ENCODE data around the gene ZNF232.
"Not testable (repeated sequence)": the region's sequence is repeated elsewhere in the genome, so short reads cannot be mapped to it uniquely, and the experiment has no call there.

Gene ZNF232

DNA sequence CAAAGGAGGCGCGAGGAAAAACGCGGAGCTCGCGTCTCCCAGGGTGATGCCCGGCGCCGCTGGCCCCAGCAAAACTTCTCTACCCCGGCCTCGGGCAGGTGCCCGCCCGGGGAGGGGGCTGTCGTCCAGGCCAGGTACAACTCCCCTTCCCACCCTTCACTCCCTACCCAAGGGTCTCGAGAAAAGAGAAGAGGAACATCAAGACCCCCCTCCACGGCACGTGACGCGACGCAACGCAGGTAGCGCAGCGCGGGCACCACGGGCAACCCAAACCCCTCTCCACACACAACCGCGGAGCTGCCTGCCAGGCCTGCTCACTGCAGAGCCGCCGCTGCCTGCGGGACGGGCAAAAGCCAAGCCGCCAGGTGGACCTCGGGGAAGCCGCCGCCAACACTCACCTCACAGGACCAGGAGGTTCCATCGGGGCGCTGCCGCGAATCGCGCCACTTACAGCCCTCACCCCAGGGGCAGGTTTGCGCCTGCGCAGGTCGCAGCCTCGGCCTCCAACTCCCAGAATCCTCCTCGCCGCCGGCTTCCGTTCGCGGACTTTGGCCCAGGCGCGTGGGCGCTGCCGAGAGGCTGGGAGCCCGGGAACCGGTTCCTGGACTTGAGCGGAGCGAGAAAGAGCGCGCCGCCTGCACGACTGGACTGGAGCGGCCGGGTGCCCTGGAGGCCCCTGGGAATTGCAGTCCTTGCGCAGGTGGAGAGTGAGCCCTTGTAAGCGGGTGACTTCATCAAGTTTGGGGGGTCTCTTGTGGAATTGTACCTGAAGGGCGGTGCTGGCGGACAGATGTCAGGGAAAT, at the start of gene ZNF232:
Gene ZNF232, minus strand, starts transcription at position 477 of the 803 bp plus-strand sequence. Its CDS starts 56 bp downstream, at position 421.
- peak; percentile 88 to 89 for DNase-seq

DNA sequence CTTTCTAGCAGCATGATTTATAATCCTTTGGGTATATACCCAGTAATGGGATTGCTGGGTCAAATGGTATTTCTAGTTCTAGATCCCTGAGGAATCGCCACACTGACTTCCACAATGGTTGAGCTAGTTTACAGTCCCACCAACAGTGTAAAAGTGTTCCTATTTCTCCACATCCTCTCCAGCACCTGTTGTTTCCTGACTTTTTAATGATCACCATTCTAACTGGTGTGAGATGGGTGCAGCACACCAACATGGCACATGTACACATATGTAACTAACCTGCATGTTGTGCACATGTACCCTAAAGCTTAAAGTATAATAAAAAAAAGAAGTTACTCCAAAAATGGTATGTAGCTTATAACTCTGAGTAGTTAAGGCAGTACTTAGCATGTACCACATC, 49.0 kb upstream of the ZNF232 start:
- not testable (repeated sequence) for DNase-seq

DNA sequence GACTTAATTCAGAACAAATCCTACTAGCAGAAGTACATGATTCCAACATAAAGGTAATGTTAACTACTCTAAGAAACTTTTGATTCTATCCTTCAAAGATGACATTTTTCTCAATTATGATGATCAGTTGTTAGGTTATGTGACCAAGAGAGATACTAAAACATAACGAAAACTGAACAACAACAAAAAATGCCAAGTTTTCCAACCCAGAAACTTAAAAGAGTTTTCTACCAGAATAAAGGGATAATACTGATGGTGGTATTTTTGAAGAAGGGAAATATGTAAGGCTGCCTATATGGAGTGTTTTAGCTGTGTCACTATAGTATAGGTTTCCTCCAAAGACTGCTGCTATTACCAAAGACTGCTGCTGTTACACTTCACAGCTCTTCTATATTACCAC, 34.4 kb upstream of the ZNF232 start:
- not testable (repeated sequence) for DNase-seq

DNA sequence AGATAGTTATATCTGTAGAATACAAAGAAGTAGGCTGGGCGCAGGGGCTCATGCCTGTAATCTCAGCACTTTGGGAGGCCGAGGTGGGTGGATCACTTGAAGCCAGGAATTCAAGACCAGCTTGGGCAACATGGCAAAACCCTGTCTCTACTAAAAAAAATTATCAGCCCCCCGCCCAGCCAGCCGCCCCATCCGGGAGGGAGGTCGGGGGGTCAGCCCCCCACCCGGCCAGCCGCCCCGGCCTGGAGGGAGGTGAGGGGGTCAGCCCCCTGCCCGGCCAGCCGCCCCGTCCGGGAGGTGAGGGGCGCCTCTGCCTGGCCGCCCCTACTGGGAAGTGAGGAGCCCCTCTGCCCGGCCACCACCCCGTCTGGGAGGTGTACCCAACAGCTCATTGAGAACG, 31.2 kb upstream of the ZNF232 start:
- not testable (repeated sequence) for DNase-seq

DNA sequence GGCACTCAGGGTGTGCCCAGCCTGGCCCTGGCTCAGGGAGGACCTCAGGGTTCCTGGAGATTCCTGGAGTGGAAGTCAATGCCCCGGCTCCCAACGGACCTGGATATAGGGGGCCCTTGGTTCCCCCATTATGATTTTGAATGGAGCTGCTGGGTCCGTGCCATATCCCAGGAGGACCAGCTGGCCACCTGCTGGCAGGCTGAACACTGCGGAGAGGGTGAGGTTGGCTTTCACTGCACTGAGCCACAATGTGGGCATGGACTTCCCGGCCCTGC, 27.7 kb upstream of the ZNF232 start:
- no peak for DNase-seq

DNA sequence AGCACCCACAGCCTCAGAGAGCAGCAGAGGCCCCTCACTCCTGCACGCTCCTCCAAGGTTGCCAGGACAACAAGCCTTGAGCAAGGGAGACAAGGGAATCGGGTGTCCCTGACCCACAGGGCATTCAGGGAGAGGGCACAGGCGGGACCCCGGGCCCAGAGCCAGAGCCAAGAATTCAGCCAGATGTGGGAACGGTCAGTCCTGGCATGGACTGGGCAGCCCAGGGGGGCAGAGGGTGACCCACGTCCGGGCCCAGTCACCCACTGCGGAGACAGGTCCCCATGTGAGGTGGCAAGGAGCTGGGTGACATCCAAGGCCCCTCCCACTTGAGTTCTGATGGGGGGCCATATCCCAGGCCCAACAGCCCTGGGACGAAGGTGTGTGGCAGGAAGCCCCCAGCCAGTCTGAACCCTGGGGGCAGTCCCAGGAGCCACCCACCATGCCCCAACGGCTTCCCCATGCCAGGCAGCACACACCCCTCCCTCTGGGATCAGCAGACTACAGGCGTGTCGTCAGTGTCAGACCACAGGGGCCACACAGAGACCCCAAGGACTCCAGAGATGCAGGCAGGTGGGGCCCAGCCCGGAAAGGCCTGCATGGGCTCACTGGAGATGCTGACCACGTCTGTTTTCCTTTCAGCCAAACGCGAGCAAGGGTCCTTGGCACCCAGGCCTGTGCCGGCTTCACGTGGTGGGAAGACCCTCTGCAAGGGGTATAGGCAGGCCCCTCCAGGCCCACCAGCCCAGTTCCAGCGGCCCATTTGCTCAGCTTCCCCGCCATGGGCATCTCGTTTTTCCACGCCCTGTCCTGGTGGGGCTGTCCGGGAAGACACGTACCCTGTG, 27.2 kb upstream of the ZNF232 start:
- DNase-seq: no peak

DNA sequence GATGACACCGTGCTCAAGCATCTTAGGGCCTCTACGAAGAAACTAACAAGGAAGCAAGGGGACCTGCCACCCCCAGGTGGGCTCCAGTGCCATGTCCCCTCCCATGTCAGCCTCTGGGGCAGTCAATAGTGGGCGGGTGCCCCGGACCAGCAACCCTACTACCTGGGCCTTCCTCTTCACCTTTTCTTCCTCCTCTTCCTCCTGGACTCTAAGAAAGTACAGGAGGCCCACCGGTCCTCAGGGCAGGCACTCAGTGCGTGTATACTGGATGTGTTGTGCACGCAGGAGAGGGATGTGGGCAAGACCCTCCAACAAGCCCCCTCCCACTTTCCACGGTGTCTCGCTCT, 26.5 kb upstream of the ZNF232 start:
- DNase-seq: not testable (repeated sequence)

DNA sequence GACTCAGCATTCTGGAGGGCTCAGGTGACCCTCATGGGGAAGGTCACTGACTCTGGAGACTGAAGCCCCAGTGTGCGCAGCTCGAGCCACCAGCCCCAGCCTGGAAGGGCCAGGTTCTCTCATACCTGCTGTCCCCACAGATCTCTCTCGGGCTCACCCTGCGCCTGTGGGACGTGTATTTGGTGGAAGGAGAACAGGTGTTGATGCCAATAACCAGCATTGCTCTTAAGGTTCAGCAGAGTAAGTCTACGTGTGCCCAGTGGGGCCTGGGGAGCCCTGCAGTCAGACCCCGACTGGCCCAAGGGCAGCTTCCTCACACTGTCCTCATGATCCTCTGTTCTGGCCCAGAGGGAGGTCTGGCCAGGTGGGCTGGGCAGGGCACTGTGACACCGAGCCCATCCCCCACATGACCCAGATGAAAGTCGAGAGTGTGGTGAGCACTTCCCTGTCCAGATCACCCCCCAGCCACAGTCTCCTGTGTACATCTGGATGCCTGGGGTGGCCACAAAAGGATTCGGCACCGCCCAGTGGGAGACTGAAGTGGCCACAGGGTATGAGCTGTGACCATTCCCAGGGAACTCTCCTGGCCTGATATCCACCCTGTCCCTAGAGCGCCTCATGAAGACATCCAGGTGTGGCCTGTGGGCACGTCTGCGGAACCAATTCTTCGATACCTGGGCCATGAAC, 26.0 kb upstream of the ZNF232 start:
- DNase-seq: not testable (repeated sequence)

DNA sequence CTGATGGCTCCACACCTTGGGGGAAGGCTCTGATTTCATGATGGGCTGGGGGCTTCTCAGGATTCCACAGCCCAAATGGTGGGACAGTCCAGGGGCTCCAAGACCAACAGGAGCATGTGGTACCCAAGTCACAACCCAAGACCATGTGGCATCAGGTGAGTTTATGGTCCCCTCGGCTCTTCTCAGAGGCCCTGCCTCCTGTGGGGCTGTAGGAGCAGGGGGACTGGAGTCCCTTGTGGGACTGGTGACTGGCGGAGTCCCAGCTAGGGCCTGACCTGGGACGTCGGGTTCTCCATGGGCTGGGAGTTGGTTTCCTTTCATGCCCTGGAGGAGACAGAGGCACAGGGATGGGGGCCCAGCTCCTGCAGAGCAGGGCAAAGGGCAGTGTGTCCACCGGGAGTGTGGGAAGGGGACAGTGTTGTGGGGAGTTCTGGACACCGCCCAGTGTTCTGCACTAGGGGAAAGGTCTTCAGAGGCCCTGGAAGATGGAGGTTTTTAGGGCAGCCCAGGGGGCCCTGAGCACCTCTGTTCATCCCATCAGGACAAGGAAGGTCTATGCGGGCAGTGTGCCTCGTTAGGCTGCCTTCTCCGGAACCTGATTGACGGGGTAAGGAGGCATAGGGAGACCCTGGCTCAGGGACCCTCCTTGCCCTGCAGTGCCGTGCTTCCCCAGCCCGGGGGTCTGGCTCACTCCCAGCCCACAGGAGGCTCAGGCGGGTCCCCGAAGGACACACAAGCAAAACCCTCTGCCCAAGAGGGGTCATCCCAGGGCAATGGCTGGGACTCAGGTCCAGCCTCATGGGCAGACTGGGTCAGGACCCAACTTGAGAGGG, 25.1 kb upstream of the ZNF232 start:
- DNase-seq: not testable (repeated sequence)

DNA sequence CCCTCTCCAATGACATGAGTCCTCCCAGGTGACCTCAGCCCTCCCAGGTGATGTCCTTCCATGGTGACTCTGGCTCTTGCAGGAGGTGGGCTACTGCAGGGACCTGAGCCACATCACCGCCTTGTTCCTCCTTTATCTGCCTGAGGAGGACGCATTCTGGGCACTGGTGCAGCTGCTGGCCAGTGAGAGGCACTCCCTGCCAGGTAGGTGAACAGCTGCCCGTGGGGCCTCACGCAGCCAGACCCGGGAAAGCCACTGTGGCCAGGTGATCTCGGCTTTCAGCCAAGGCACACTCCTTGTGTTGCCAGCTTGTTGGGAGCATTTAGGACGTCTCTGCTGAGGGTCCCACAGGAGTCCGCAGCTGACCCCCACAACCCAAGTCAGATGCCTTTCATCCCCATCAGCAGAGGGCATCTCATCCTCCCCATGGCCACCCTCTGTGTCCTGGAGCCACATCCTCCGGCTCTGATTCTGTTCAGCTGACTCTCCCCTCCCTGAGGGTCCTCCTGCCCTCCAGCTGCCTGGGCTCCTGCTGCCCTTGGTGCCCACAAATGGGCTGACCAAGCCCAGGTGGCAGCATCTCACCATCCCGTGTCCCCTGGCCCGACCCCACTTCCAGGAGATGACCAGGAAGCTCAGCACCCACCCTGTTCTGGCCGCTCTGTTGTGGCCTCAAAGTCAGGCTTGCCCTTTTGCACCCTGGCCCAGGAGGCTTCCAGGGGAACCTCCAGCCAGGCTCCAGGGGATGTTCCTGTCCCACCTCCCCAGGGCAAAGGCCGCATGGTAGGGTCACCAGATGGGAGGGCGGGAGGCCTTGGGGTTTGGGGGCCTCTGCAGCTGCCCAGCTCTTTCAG, 24.3 kb upstream of the ZNF232 start:
- DNase-seq: no peak

DNA sequence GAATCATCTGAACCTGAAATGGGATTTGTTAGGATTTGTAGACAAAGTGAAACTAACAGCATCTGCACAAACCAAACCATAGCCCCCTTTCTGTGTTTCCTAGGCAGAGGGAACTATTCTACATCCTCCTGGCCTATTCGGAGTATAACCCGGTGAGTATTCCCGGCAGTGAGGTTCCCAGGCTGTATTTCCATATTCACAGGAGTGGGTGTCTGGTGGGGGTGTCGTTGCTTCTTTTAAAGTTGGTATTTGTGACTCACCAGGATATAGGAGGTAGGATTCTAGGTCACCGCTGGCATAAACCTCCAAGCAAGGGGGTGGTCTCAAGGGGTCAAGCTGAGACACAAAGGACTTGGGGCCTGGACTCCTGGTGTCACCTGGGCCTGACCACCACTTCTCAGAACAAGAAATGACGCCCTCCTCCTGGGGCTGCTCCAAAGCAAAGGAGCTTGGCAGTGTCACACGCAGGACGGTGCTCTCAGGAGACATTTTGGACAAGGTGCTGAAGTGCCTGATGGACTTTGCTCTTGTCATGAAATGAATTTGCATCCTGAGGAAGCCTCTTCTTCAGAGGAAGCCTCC, 23.5 kb upstream of the ZNF232 start:
- DNase-seq: not testable (repeated sequence)

DNA sequence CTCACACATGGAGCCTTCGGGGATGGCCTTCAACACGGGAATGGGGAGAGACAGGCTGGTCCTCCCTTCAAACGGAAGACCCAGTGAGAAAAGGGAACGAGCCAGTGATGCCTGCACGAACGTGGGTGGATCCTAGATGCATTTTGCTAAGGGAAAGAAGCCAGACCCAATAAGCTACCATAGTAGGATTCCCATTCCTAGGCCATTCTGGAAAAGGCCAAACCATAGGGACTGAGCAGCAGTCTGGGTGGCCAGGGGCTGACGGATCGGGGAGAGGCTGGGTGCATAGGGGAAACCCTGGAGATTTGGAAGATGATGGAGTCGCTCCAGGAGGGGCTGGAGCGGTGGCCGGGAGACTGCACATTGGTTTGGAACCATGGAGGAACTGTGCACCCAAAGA, 22.9 kb upstream of the ZNF232 start:
- not testable (repeated sequence) for DNase-seq

DNA sequence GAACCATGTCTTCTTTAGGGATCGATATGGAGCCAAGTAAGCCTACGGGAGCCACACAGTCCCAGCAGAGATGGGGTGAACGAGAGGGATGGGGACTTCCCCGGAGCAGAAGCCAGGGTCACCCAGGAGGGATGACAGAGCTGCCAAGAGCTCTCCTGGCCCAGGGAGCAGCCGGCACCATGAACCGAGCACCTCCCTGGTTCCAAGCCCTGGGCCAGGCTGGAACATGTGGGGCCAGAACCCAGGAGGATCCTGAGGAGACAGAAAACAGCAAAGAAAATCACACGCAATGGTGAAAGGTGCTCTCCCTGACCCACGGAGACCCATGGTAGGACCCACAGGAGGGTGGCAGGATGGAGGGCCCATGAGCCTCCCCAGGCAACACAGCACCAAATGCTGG, 22.3 kb upstream of the ZNF232 start:
- DNase-seq: not testable (repeated sequence)

DNA sequence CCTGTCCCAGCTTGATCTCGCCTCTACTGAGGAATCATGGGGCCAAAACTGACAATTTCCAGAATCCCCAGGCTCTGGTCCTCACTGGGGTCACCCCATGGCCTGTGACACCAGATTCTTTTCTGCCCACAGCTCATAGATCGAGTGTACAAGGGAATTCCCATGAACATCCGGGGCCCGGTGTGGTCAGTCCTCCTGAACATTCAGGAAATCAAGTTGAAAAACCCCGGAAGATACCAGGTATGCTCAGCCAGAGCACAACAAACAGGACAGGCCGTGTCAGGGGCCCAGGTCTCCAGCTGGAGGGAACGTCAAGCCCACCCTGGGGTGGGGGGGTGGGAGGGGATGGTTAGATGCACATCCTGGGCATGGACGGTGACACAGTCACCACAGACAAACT, 21.6 kb upstream of the ZNF232 start:
- no peak for DNase-seq

DNA sequence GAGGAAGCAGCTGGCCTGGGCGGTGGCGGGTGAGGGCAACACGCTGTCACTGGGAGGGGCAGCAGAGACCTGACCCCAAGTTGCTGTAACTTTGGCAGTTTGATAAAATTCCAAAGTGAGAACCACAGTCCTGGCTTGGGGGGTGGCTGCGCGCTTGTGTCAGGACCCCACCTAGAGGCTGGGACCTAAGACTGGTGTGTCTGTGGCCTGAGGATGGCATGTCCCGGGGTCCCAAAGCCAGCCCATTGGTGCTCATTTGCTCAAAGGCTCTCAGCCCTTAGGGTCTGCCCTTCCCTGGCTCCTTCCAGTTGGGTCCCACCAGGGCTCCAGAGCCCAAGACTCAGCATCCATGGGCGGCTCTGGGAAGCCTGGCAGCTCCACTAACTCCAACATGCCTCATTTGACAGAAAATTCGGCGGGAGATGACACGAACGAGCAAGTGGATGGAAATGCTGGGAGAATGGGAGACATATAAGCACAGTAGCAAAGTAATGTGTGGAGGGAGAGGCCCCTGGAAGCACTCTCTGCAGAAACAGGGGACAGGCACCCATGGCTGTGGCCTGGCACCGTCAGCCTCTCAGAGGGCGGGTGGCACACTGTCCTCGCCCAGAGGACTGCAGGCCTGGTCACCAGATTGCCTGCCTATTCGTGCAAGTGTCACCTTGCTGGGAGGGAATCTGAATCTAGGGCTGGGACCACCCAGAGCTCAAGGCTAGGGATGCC, 21.0 kb upstream of the ZNF232 start:
- not testable (repeated sequence) for DNase-seq

DNA sequence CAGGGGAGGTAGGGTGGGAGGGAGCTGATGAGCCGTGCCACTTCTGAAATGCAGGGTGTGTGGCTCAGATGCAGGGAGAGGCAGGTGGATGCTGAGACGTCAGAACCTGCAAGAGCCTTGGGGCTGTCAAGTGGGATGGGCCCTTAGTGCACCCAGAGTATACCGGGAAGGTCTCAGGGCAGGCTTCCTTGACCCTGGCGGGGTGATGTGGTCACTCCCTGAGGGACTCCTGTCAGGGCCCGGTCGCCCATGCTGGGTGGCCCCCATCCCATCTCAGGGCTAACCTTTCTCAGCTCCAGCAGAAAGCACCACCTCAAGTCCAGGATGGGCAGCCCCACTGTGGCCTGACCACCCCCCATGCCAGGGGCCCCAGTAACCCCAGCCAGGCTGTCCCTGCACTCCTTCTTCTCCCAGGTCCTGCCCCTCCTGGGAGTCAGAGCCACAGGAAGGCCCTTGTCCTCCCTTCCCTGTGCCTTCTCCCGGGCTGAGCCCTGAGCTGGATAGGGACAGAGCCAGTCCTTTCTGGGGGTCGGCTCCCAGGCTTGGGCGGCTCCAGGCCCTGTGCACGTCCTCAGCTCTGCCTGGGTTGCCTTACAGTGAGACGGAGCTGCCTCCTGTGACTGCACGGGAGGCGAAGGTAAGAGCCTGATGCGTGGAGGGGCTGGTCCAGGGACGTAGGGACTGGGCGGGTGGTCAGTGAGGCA, 20.3 kb upstream of the ZNF232 start:
- DNase-seq: not testable (repeated sequence)

DNA sequence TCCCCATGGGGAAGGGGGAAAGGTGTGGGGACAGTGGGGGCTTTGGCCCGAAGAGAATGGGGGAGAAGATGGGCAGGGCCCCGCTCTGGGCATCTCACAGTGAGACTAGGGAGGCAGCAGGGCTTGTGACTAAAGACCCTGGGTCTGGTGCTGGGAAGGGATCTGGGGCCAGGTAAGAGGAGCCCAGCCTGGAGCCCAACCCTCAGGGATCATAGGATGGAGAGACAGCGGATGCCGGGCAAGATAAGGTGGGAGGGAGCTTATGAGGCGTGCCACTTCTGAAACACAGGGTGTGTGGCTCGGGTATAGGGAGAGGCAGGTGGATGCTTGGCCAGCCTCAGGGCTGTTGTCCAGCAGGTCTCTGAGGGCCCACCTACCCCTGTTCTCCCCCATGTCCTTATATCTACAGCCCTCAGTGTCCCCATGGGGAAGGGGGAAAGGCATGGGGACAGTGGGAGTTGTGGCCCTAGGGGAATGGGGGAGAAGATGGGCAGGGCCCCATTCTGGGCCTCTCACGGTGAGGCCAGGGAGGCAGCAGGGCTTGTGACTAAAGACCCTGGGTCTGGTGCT, 19.6 kb upstream of the ZNF232 start:
- no peak for DNase-seq

DNA sequence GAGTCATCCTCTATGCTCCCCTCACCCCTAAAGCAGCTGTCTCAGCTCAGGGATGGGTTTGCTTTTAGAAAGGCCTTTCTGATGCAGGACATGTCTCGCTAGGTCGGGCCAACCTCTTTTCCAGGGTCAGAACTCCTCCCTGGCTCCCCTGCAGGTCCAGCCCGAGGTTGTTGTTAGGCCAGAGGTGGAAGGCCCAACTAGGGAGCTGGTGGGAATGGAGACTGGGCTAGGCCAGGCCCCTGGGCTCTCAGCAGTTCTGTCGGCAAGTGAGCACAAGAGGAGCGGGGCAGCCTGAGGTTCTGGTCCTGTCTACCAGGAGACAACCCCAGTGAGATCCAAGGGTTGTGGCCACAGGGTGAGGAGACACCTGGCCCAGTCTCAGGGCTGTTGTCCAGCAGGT, 19.0 kb upstream of the ZNF232 start:
- DNase-seq: not testable (repeated sequence)

DNA sequence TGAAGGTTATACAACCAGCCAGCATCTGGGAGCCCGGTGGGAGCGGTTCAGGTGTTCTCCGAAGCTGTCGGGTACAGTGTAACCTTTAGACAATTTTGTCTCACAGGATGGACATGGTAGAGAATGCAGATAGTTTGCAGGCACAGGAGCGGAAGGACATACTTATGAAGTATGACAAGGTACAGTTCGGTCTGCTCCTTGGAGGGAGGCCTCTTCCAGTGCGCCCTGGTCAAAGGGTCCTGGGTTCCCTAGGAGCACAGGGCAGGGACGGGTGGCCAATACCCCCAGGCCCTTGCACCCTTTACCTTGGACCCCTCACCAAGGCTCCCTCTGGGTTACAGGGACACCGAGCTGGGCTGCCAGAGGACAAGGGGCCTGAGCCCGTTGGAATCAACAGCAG, 18.6 kb upstream of the ZNF232 start:
- not testable (repeated sequence) for DNase-seq

DNA sequence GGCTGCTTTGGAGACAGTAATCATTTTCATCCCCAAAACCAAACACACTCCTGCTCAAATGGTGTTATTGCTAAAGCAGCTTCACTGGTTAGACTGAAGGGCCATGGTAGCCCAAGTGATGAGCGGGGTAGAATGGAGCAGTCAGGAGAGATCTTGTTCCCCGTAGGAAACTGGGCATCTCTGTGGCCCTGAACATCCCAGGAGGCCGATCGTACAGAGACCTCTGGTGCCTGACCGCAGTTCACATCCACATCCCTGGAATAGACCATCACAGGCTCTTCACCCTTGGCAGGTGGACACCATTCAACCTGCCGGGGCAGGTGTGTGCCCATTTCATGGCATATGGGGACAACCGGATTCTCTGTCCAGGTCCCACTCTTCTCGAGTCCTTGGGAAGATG, 18.1 kb upstream of the ZNF232 start:
- DNase-seq: not testable (repeated sequence)
